ENCODE measurements around the gene ZPLD1. TPM values are rescaled to one million over a fixed set of nuclear protein-coding genes. Genes with fewer than 3 reads are reported as not detected.

The ZPLD1 gene
- not detected for total RNA-seq

DNA sequence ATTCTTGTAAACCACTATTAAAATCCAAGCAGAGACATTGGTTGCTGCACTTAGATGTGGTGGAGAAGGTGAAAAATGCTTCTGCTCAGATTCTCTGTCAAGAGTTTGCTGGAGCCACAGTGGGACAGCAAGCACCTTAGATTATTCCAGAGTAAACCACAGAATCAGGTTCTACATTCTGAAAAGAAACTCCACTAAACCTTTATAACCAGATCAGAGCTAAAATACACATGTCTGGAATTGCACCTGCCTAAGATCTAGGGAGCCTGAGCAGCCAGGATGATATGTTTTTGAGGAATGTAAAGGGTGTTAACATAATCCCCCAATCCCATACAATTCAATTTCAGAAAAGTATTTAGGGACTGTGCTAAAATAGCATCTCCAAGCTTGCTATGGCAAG is at the start of gene ZPLD1:
Gene ZPLD1, plus strand, starts transcription at position 301 of the 400 bp plus-strand sequence. CDS start 3,473 bp downstream, outside the sequence.
- ChIA-PET CTCF (no interaction called here), POLR2A (no interaction called here)
- Mint-ChIP-seq H3K4me1 (ENCODE audit: low read depth) (no peaks in the 10 kb centered on the region), H3K4me3 (no peak within 1 kb of the TSS), H3K9me3 (no peaks in the 10 kb centered on the region), H3K36me3 (no peaks in the 10 kb centered on the region), H3K27ac (no peak within 1 kb of the TSS), H3K27me3 (peaks cover 9% of the 10 kb centered on the region)
- intact Hi-C loops (cut with micrococcal nuclease) = no loop called here
- no peak for DNase-seq

DNA sequence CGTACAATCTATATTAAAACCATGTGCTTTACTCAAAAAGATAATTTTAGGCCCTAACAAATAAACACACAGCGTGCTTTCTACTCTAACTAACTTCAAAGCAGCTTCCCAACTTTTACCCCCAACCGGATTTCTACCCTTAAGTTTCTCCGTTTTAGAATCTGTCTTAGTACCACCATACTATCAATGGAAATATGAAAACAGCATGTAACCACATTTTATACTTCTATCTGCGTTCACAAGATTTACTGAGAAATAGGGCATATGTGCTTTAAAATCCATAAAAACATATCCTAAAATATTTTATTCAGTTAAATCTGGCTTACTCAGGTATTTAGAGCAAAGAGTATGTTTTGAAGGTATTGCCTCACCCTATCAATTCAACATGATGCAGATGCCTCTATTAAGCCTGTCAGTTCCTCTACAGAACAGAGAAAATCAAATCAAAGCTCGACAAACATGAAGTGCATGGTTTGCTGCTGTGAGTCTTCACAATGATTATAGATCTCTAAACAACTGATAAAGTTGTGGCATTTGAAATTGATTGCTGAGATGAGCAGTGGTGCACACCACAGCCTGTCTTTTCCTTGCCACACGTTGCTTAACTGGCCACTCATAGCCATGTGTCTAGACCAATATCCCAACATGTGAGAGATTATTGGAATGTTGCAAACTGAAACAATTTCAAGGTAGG is 44.5 kb upstream of the ZPLD1 start:
- H3K4me1 Mint-ChIP-seq (ENCODE audit: low read depth) = no peaks in the 10 kb centered on the region
- no peak for DNase-seq
- no peak overlapping the region for H3K4me3 Mint-ChIP-seq
- intact Hi-C loops (cut with micrococcal nuclease) = no loop called here
- CTCF ChIA-PET = no interaction called here
- POLR2A ChIA-PET = no interaction called here
- H3K27me3 Mint-ChIP-seq = peaks cover 2% of the 10 kb centered on the region
- H3K36me3 Mint-ChIP-seq = no peaks in the 10 kb centered on the region
- H3K9me3 Mint-ChIP-seq = no peaks in the 10 kb centered on the region
- H3K27ac Mint-ChIP-seq = no peak overlapping the region

DNA sequence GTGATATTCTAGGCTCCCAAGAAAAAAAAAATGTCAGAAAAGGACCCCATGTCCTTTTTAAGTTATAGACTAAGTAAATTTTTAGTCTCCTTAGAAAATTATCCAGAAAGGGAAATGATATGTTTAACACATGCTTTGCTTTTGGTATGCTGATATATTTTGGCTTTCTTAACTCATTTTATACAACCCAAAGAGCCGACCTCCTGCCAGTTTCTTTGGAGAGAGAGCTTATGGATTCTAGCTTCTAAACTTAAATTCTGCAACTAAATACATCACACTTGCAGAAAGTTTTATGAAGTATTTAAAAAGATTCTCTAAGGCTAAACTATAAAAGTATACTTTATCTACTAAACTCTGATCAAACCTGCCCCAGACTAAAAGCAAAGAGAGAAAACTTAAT is 43.9 kb upstream of the ZPLD1 start:
- DNase-seq = no peak
- intact Hi-C loops (cut with micrococcal nuclease) = no loop called here
- peaks cover 2% of the 10 kb centered on the region for H3K27me3 Mint-ChIP-seq
- ChIA-PET POLR2A (no interaction called here), CTCF (no interaction called here)
- no peaks in the 10 kb centered on the region for H3K36me3 Mint-ChIP-seq
- H3K4me3 Mint-ChIP-seq = no peak overlapping the region
- no peak overlapping the region for H3K27ac Mint-ChIP-seq
- no peaks in the 10 kb centered on the region for H3K4me1 Mint-ChIP-seq (ENCODE audit: low read depth)
- H3K9me3 Mint-ChIP-seq = no peaks in the 10 kb centered on the region

DNA sequence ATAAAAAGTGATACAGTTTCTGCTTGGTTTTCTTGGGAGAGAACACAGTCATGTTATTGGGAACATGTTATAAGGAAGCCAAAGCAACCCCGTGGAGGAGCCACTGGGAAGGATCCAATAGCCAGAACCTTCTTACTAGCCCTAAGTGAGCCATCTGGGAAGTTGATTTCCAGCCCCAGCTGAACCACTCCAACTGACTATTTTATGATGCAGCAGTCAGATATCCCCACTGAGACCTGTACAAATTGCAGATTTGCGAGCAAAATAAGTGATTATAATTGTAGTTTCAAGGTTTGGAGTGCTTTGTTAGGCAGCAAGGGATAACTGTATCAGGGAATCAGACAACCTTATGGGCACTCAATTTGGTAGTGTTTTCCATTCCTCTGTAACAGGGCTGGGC is 43.3 kb upstream of the ZPLD1 start:
- H3K36me3 Mint-ChIP-seq = no peaks in the 10 kb centered on the region
- ChIA-PET CTCF (no interaction called here), POLR2A (no interaction called here)
- no peak overlapping the region for H3K4me3 Mint-ChIP-seq
- H3K9me3 Mint-ChIP-seq = no peaks in the 10 kb centered on the region
- no peak for DNase-seq
- H3K27me3 Mint-ChIP-seq = peaks cover 2% of the 10 kb centered on the region
- no peaks in the 10 kb centered on the region for H3K4me1 Mint-ChIP-seq (ENCODE audit: low read depth)
- H3K27ac Mint-ChIP-seq = no peak overlapping the region
- intact Hi-C loops (cut with micrococcal nuclease) = no loop called here

DNA sequence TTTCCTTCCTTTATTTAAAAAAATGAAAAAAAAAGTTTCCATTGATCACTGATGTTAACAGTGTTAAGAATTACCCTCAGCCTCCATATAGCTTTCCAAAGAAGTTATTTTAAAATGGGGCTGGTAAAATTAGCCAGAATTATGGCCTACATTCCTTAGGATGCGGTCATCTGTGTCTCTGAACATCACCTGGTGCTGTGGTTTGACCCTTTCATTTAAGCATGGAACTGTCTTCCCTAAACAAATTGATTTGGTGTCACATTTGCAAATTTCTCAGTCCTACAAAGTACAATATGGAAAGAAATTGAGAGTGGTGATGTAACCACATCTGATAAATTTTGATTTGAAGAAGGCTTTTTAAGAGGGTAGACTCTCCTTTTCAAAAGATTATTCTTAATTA is 40.3 kb upstream of the ZPLD1 start:
- Mint-ChIP-seq H3K9me3 (no peaks in the 10 kb centered on the region), H3K4me1 (ENCODE audit: low read depth) (no peaks in the 10 kb centered on the region), H3K27me3 (peaks cover 2% of the 10 kb centered on the region), H3K36me3 (no peaks in the 10 kb centered on the region), H3K4me3 (no peak overlapping the region), H3K27ac (no peak overlapping the region)
- intact Hi-C loops (cut with micrococcal nuclease) = no loop called here
- DNase-seq = no peak
- CTCF ChIA-PET = interaction anchor here (1.1 to 1.3 kb wide), 2 partner anchors 10 to 166 kb away, joined by 3 to 4 read pairs; no protein-coding TSS in a partner anchor
- POLR2A ChIA-PET = no interaction called here

DNA sequence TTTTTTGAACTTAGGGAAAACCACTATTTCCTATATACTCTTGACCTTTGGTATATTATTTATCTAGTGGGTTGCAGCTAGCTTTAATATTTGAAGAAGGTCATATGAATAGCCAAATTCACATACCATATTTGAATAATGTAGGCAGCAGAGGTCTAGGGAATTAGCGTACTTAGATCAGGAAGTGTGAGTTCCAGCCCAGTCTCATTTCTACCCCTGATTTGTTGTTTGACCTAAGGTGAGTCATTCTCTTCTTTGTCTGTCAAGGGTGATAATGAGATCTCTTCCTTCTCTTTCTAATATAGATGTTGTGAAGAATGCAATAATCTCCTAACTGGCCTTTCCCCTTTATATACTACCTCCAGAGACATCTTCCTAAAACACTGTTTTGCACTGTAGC is 36.6 kb upstream of the ZPLD1 start:
- H3K27ac Mint-ChIP-seq = no peak overlapping the region
- H3K4me1 Mint-ChIP-seq (ENCODE audit: low read depth) = no peaks in the 10 kb centered on the region
- ChIA-PET CTCF (no interaction called here), POLR2A (no interaction called here)
- peaks cover 1% of the 10 kb centered on the region for H3K27me3 Mint-ChIP-seq
- no peaks in the 10 kb centered on the region for H3K36me3 Mint-ChIP-seq
- intact Hi-C loops (cut with micrococcal nuclease) = no loop called here
- DNase-seq = no peak
- no peaks in the 10 kb centered on the region for H3K9me3 Mint-ChIP-seq
- H3K4me3 Mint-ChIP-seq = no peak overlapping the region

DNA sequence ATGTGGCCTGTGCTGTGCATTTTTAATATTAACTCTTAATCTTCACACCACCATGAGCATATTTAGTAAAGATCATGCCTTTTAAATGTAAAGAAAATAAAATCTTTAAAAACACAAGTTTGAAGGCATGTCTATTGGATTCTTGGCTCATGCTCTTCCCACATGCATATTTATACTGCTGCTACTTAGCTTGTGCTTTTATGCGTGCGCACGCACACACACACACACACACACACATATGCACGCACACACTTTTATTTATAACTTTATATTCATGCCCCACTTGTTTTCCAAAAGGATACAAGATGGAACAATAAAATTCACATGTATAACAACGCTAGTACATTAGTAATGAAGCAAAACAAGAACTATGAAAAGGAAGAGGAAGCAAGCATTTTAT is 36.1 kb upstream of the ZPLD1 start:
- no peak for DNase-seq
- CTCF ChIA-PET = no interaction called here
- Mint-ChIP-seq H3K27me3 (peaks cover 1% of the 10 kb centered on the region), H3K27ac (no peak overlapping the region), H3K36me3 (no peaks in the 10 kb centered on the region), H3K4me3 (no peak overlapping the region), H3K9me3 (no peaks in the 10 kb centered on the region), H3K4me1 (ENCODE audit: low read depth) (no peaks in the 10 kb centered on the region)
- intact Hi-C loops (cut with micrococcal nuclease) = no loop called here
- POLR2A ChIA-PET = no interaction called here

DNA sequence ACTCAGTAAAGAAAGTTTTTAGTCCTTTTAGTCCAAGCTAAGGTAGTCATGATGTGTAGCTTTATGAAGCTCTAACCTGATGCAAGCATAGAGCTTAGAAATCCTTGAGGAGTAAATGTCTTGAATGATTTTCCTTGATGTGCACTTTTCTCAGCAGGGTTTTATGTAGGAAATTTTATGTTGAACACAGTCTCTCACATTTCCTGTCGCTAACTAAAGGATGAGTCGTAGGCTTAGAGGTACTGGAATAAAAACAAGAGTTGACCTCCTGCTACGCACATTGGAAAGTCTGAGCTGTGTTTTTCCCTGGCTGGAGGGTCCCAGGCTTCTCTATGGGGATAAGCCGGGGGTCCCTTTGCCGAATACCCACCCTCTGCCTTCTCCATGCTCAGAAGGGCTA is 34.7 kb upstream of the ZPLD1 start:
- H3K4me3 Mint-ChIP-seq = no peak overlapping the region
- H3K27ac Mint-ChIP-seq = no peak overlapping the region
- H3K9me3 Mint-ChIP-seq = no peaks in the 10 kb centered on the region
- H3K4me1 Mint-ChIP-seq (ENCODE audit: low read depth) = no peaks in the 10 kb centered on the region
- no peak for DNase-seq
- ChIA-PET POLR2A (no interaction called here), CTCF (no interaction called here)
- intact Hi-C loops (cut with micrococcal nuclease) = no loop called here
- no peaks in the 10 kb centered on the region for H3K36me3 Mint-ChIP-seq
- peaks cover 1% of the 10 kb centered on the region for H3K27me3 Mint-ChIP-seq

DNA sequence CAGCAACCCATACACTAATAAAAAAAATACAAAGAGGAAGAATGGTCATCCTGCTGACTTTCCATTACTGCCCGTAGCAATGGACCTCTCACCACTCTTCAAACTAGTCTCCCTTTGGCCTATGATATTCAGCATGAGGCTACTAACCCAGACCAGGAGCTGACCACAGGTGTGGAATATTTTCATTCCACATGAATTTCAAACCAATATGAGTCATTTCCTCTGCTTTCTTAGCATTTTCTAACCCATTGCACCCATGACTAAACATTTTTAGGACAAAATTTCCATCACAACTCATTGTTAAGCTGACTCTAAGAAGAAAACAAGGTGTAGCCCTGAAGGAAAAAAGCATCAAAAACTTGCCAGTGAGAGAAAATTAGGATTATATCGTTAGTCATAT is 34.0 kb upstream of the ZPLD1 start:
- DNase-seq = no peak
- POLR2A ChIA-PET = no interaction called here
- Mint-ChIP-seq H3K36me3 (no peaks in the 10 kb centered on the region), H3K4me1 (ENCODE audit: low read depth) (no peaks in the 10 kb centered on the region), H3K4me3 (no peak overlapping the region), H3K27ac (no peak overlapping the region), H3K27me3 (peaks cover 1% of the 10 kb centered on the region), H3K9me3 (no peaks in the 10 kb centered on the region)
- CTCF ChIA-PET = no interaction called here
- intact Hi-C loops (cut with micrococcal nuclease) = no loop called here

DNA sequence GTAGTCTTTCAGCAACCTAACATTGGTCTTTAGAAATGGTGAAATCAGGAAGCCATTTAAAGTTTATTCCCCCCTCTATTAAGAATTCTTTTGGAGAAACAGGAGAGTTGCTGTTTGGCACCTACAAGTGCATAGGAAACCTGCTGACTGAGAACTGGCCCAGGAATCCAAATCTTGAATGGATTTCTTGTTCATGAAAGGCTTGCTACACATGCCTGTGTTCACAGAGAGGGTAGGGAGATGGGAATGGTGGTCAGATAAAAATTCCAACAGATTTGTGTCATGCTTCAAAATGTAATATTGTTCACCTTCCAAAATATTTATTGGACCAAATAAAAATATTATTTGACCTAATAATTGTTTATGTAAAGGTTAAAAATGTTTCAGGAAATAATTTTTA is 24.2 kb upstream of the ZPLD1 start:
- Mint-ChIP-seq H3K9me3 (no peaks in the 10 kb centered on the region), H3K27me3 (no peaks in the 10 kb centered on the region), H3K36me3 (no peaks in the 10 kb centered on the region), H3K4me1 (ENCODE audit: low read depth) (peaks cover 7% of the 10 kb centered on the region), H3K27ac (no peak overlapping the region), H3K4me3 (no peak overlapping the region)
- intact Hi-C loops (cut with micrococcal nuclease) = no loop called here
- POLR2A ChIA-PET = no interaction called here
- CTCF ChIA-PET = no interaction called here
- no peak for DNase-seq

DNA sequence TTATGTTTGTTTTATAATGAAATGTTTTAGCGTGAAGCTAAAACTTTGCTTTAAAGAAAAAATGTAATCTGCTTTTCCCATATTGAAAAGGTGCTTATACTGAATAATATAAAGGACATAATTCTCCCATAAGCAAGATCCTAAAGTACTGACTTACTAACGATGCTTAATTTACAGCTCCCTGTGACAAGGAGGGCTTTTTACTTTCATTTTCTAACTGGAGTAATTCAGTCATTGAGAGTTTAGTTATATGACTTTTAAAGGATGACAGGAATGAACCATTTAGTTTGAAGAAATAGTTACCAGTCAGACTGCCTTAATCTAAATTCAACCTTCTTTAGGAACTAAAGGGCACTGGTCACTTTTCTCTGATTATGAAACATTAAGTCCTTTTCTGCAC is 19.3 kb upstream of the ZPLD1 start:
- H3K27me3 Mint-ChIP-seq = no peaks in the 10 kb centered on the region
- H3K36me3 Mint-ChIP-seq = no peaks in the 10 kb centered on the region
- no peak overlapping the region for H3K4me3 Mint-ChIP-seq
- ChIA-PET POLR2A (interaction anchor here (0.6 kb wide), 1 partner anchor 22 kb away, joined by 4 read pairs; no protein-coding TSS in a partner anchor), CTCF (interaction anchor here (1.2 kb wide), 1 partner anchor 186 kb away, joined by 4 read pairs; no protein-coding TSS in a partner anchor)
- no peak for DNase-seq
- intact Hi-C loops (cut with micrococcal nuclease) = no loop called here
- no peak overlapping the region for H3K27ac Mint-ChIP-seq
- peaks cover 9% of the 10 kb centered on the region for H3K4me1 Mint-ChIP-seq (ENCODE audit: low read depth)
- H3K9me3 Mint-ChIP-seq = no peaks in the 10 kb centered on the region

DNA sequence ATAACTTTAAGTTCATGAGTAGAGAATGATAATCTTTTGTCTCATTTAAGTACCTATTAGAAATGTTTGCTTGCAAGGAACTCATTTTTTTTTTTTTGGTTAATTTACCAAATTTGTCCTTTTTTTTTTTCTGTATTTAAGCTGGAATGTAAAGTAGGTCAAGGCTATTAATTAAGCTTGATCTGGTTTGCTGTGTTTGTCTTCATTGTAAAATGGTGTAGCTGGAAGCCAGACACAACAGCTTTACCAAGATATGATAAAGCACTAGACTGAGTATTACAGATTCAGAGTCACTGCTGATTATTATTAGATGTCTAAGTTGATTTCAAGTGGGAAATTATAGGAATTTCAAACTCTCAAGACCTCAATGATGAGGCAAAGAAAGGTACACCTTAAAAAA is 15.0 kb upstream of the ZPLD1 start:
- Mint-ChIP-seq H3K4me3 (no peak overlapping the region), H3K9me3 (no peaks in the 10 kb centered on the region), H3K27ac (no peak overlapping the region)

DNA sequence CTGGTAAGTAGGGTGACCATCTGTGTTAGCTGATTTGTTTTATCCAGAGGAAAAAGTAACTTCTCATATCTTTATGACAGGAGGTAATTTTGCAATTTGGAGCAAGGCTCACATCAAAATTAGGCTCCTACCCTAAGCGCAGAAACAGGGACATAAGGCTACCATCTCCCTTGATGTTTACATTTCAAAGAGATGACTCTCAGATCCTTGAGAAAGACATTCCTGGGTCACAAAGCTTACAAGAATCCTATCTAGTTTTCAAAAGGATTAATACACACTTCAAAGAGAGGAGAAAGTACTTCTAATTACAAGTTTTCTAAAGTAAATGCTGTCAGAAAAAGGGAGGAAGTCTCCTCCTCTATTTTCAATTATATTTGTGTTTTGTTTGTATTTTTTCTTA is 7.0 kb downstream of the ZPLD1 start:
- CTCF ChIA-PET = no interaction called here
- H3K9me3 Mint-ChIP-seq = no peaks in the 10 kb centered on the region
- H3K4me1 Mint-ChIP-seq (ENCODE audit: low read depth) = no peaks in the 10 kb centered on the region
- H3K27me3 Mint-ChIP-seq = peaks cover 8% of the 10 kb centered on the region
- intact Hi-C loops (cut with micrococcal nuclease) = no loop called here
- DNase-seq = no peak
- no peak overlapping the region for H3K4me3 Mint-ChIP-seq
- POLR2A ChIA-PET = no interaction called here
- H3K27ac Mint-ChIP-seq = no peak overlapping the region
- H3K36me3 Mint-ChIP-seq = no peaks in the 10 kb centered on the region

More for the DNA sequence above, 15.0 kb upstream of the ZPLD1 start:
- no peaks in the 10 kb centered on the region for H3K27me3 Mint-ChIP-seq
- no peak for DNase-seq
- ChIA-PET POLR2A (no interaction called here), CTCF (interaction anchor here (0.6 kb wide), 1 partner anchor 121 kb away, joined by 4 read pairs; no protein-coding TSS in a partner anchor)
- intact Hi-C loops (cut with micrococcal nuclease) = no loop called here
- H3K4me1 Mint-ChIP-seq (ENCODE audit: low read depth) = peaks cover 8% of the 10 kb centered on the region
- H3K36me3 Mint-ChIP-seq = no peaks in the 10 kb centered on the region

All from activated CD4-positive, alpha-beta memory T cell treated with anti-CD3 and anti-CD28 coated beads for 36 hours (primary cell).